Activated gamma-delta T cell (primary cell): ENCODE measurements around the gene GZF1.

Experiments used
- DNase-seq: peaks from one replicate; lab custom pipeline; 2025; lab: John Stamatoyannopoulos, UW

Gene GZF1

DNA sequence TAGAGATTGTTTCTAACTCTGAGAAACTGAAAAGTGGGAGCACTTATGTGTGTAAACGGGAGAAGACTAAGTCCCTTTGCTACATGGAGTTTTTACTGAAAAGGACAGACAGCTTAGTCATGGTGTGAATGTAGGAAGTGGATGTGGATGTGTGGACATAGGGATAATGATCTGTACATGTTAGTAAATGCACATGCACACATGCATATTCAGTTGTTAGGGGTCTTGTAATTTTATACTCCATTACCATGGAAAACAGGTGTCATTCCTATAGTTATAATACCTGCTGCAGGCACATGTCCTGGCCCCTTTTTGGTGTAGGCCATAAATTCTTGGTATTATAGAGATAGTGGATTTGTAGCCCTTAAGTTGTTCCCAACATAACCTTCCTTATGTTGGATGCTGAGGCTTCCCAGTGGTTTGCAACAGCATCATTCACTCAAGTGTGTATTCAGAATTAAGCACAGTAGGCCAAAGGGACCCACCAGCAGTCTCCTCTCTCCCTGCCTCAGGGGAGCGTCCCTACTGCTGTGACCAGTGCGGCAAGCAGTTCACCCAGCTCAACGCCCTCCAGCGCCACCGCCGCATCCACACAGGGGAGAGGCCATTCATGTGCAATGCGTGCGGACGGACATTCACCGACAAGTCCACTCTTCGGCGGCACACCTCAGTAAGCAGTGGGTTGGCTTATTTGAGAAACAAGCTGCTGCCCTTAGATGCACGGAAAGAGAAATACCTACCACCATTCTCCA, 7.3 kb downstream of the GZF1 start:
- no peak for DNase-seq

DNA sequence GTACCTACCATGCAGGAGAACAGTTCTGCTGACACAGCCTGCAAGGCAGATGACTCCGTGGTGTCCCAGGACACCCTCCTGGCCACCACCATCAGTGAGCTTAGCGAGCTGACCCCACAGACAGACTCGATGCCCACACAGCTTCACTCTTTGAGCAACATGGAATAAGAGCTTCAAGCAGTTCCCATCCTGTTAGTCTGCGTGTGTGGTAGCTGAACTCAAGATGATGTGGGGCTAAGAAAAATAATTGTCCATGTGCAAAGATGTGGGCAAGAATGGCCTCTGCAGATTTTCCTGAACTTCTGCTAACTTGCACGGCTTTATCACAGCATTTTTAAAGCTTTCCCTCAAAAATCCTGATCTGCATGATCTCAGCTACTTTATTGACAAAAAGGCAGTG, 8.3 kb downstream of the GZF1 start:
- no peak for DNase-seq

DNA sequence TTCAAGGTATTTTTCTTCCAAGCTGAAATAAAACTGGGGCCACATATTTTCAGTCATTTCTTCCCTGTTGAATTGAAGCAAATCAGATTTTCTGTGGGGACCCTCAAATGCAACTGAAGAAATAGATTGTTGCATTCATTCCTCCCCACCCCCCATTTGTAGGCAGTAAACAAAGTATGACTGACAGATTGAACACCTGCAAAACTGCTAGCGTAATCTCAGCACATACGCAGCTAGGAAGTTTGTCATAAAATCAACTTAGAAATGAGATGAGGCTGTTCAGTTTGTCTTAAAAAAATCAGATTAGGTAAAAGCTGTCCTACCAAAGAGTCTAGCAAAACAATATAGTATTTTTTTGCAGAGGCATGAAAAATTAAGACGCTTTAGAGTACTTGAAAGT, 8.9 kb downstream of the GZF1 start:
- DNase-seq = no peak

DNA sequence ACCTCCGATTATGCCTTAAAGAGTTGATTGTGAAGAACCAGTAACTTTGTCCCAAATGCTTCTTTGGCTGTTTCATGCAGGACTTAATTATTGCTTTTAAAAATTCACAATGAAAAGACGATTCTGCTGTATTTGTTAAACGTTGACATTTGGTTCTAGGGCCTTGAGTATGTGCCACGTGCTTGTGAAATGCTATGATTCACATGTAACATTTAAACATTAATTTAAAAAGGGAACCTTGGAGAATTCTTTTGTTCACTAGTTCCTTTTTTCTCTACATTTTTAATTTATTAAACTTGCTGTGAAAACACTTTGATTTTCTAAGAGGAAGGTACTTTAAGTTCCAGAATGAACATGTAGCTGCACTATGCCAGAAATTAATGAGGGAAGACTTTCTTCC, 9.5 kb downstream of the GZF1 start:
- DNase-seq = no peak

DNA sequence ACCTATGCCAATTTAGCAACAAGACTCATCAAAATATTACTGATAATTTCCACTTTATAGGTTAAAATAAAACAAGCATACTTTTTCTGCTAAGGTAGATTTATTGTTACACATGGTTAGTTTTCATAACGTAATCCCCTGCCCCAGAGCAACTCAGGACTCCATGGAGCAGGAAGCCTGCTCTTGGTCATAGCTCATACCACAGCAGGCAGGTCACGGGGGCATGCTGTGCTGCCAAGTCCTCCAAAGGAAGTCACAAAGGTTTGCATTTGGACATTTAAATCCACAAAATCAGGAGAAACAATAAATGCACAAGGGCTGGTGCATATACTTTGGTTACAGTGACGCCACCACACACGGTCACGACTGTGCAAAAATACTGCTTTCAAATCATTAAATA, 12.5 kb downstream of the GZF1 start:
- no peak for DNase-seq

DNA sequence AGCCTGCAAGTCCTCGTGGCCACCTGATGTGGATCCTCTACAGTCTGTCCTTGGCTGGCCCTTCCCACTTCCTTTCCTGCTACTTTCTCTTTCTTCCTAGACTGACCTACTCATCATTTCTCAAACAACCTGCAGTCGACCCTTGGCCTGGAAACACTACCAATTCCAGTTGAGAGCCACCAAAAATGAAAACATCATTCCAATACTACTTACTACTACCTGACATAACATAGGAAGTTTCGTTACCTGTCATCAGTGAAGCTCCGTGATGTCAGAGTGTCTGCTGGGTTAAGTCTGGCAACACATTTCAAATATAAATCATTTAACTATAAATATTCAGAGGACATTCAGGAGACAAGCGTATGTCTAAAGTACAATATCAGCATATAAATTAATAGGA, 13.8 kb downstream of the GZF1 start:
- DNase-seq = no peak

DNA sequence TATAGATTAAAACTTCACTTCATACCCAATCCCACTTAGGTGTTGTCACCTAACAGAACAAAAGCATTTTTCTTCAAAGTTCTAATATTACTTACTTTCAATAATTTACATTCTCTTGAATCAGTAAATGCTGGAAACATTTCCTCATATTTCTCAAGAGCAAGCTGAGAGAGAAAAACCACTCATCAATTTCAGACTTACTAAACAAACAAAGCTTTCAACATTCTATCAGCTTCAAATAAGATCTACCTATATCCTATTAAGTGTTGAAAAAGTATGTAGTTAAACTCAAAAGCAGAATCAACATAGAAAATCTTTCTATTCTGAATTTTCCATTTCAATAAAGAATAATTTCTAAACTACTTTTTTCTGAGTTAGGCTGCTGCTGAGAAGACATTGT, 17.8 kb downstream of the GZF1 start:
- DNase-seq = no peak

DNA sequence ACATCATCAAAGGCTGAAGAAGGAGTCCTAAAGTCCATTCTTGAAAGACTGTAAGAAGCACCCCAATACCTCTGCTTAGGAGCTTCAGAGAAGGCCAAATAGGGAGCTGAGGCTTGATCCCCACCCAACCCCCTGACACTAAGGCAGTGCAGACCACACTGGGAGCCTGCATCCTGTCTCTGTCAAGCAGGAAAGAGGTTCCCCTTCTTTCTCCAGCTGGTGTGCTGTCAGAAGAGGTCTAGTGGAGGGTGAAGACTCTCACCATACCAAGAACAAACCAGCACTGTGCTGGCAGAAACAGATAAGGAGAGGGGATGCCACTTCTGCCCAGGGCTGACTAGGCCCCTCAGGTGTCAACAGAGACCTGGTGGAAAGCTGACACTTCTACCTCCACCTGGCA, 19.9 kb downstream of the GZF1 start:
- DNase-seq = no peak

DNA sequence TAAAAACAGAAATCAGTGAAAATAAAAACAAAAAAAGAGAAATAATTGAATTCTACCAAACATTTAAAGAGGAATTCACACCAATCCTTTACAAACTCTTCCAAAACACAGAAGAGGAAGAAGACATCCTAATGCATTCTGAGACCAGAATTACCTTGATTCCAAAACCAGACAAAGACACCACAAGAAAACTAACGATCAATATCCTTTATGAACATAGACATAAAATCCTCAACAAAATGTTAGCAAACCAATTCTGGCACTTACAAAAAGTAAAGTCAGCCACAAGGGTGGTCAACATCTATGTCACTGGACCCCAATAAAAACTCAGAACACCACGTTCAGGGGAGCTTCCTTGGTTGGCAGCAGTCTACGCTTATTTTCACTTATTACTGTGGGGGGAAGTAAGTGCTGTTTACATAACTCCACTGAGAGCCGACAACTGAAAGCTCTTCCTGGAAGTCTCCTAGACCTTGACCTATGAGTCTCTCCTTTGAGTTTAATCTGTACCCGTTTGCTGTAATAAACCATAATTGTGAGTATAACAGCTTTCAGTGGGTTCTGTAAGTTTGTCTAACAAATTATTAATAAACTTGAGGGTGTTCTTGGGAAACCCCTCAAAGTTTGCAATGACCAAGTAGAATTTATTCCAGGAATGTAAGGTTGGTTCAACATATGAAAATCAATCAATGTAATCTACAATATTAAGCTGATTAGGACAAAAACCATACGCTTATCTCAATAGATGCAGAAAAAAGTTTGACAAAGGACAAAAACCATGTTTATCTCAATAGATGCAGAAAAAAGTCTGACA, 24.5 kb downstream of the GZF1 start:
- DNase-seq = no peak

DNA sequence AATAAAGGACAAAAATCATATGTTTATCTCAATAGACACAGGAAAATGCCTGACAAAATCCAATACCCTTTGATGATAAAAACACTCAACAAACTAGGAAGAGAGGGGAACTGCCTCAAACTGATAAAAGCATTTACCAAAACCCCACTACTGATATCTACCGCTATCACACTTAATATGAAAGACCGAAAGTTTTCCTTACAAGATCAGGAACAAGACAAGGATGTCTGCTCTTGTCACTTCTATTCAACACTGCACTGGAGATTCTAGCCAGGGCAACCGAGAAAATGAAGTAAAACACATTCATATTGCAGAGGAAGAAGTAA, 25.1 kb downstream of the GZF1 start:
- DNase-seq = no peak

DNA sequence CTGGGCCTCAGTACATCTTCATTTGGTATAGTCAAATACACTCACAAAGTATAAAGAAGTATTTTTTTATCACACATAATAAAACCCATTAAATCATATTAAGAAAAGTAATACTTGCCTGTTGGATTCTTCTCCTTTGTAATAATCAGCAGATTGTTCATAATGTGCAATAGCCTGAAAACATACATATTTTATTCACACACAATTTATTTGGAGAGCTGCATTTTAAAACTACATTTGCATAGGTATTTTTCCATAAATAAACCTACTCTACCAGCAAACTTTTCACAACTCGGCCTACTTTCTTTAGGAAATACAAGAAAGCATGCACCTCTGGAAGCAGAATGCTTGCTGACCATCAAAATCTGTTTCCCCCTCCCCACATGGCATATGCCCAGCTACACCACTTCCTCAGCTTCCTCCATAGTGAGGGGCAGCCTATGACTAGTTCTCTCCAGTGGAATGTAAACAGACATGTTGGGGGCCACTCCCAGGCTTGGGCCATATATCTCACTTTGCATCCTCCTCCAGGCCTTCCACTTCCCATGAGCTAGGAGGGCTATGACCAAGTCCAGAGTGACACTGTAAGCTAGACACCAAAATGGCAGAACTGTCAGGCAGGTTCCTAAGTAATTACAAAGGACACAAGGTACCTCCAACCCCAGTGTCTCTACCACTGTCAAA, 28.3 kb downstream of the GZF1 start:
- DNase-seq = no peak

DNA sequence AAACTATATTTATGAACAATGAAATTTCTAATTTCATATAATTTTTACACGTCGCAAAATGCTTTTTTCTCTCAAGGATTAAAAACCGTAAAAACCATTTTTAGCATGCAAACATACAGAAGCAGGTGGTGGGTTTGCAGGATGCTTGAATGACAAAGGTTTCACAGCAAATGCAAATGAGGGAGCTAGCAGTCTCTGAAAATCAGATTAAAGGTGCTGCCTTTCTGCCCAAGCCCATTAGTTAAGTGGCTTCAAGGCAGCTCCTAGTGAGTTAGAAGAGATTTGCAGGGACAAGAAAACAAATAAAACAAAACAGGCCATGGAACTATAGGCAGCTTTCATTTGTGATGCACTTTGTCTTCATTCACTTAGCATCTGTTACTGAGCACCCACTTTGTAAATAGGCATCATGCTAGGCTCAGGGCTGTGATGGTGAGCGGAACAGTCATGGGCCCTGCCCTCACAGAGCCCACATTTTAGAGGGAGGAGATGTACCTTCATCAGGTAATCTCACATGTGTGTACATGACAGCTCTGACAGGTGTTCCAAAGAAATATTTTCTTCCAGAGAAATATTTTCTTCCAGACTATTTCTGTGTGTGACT, 29.8 kb downstream of the GZF1 start:
- DNase-seq = no peak

DNA sequence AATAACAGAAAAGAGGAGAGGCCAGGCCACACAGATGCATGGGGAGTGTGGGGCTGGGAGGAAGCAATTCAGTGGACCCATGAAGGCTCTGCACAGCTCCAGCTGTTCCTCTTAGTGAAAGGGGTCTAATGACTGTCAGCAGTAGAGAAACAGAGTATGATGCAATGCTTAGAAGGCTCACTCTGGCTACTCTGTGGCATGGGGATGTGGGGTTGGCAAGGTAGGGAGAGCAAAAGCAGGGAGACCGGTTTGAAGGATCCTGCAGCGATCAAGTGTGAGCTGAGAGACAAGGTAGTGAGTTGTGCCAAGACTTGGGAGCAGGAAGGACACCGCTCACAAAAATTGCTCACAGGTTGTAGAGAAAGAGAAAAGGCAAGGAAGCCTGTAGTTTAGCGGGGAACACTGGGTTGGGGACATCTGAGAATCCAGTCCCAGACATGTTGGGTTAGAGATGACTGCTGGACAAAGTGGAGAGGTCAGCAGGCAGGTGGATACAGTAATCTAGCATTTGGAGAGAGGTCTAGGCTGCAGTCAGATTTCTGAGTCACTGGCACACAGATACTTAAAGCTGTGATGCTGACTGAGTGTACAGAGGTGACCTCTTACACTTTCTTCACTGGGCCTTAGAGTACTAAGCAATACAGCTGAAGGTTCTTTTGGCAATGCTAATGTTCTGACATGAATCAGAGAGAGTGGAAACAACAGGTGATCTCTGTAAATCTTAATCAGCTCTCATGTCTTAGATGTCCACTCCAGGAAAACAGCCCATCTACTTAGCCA, 32.2 kb downstream of the GZF1 start:
- DNase-seq = no peak

DNA sequence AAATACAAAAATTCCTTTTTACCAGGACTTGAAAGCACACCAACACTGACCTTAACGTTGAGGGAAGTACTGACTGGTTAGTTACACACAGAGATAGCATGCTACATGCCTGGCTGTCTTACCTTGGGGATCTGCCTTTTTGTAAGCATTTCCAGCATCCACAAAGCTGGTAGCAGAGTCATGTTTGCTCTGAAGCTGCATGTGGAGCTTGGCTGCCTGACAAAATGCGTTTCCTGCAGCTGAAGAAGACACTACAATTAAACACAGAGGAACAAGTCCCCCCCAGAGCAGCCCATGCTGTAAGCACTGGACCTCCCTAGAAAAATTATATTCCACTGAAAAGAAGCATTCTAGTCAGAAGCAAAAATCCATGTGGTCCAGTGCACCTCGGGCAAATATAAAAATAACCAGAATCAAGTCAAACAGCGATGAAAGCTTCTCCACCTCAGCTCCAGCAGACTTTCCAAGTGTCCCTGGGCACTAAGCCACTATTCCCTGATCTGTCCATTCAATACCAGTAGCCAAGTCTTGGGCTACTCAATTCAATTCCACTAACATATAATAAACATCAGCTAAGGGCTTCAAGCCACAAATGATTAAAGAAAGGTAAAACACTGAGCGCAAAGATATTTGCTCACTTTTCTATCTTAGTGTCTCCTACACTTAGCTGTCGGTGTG, 35.1 kb downstream of the GZF1 start:
- DNase-seq = no peak

DNA sequence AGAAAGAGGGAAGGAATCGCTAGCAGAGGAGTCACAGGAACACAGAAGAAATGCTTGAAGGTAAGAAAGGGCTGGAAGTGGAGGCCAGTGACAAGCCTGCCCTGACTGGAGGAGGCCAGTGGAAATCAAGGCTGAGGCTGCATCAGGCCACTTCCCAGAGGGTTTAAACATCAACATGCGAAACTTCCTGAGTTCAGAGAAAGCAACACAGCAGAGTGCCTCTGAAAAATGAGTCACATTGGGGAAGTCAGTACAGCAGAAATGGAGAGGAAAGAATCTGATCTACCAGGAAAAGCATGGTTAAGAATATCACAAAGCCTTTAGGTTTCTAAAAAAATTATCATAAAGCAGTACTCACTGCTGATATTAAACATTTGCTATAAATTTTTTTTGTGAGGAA, 36.0 kb downstream of the GZF1 start:
- no peak for DNase-seq

DNA sequence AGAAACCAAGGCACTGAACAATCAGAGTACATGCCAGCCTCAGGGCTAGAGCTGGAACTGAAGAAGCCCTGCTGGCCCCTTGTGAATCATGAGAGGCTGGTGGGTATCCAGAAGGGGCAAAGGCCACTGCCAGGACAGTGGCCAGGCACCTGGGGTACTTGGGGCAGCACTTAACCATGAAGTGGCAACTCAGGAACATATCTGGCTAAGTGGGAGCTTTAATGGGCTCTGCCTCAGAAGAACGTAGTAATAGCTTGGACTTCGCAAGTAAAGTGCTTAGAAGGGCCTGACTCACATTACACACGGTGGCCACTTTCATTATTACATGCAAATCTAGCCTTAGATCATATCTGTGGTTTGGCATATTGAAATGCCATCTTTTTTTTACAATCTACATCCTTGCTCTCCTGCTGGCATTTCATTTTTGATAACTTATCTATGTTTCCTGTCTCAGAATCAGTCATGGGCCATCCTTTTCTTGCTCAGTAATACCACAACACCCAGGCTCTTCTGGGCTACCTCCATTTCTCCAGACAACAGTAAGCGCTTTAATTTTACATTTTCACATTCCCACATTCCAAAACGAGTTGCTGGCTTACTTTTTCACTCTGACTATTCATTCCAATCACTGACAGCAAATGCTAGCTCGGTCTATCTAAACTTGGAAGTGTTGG, 37.7 kb downstream of the GZF1 start:
- no peak for DNase-seq

DNA sequence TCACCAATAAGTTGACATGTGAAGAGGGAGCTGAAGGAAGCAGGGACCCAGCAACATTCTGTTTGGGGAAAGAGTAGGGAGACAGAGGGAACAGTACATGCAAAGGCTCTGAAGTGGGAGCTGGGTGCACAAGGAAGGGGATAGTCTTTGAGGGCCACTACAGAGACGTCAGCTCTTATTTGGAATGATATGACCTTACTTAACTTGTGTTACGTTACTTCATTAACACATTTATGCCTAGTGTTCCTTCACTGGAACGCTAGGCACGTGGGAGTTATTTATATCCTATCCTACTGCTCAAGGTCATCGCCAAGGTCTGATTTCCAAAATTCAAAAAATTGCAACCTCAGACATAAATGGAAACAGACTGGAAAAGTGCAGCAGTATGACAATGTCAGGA, 39.1 kb downstream of the GZF1 start:
- no peak for DNase-seq

DNA sequence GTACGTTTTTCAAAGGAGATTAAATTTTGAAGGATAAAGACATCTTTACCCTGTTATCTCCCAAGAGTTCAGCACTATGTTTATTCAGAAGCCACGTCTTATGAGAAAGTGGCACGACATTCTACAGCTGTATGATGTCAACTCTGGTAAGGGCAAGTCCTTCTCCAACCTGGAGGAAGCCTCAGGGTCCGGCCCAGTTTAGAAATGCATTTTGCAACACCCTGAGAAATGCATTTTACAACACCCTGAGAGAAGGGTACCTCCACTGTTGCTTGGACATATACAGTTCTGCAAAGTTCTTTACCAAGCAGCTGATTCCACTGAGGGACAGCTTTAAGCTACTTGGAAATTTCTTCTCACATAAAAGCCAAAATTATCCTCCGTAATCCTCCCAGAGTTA, 41.8 kb downstream of the GZF1 start:
- no peak for DNase-seq

DNA sequence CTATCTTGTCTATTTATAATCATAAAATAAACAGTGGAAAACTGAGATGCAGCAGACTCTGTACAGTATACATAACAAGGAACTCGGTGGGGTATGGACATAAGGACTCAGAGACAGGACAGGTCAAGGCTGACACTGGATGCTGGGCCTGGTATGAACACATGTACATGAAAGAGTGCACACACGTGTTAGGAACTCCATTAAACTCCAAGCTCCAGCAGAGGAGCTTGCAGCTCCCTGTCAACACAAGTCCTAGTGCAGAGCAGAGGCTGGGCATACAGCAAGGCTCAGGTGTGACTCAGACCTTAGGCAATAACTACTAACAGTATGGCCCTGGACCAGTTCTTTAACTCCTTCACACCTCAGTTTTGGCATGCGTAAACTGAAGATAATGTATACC, 42.2 kb downstream of the GZF1 start:
- no peak for DNase-seq

DNA sequence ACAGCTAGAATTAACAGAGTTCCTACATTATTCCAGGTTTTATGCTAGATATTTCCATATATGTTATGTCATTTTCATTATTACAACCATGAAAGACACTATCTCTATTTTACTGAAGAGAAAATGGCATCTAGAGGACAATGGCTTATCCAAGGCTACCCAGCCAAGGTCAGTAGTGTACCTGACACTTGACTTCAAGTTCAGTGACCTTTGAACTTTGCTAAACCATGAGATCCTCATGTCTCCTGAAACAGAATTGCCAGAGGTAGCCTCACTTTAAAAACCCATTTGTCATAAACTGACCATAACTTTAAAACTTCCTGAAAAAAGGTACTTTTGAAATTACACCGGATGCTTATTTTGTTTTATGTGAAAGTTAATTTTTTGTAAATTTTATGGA, 44.9 kb downstream of the GZF1 start:
- DNase-seq = no peak
